Activated T-cell treated with anti-CD3 and anti-CD28 coated beads for 48 hours (primary cell): ENCODE results near the gene BAZ1B.
"Not testable (repeated sequence)": the region's sequence is repeated elsewhere in the genome, so short reads cannot be mapped to it uniquely, and the experiment has no call there.

Source experiments
- DNase-seq: peaks from one replicate; pipeline ENCODE4 v3.0.0-alpha.2; 2020; ENCODE audit warnings: low read depth

Gene BAZ1B

DNA sequence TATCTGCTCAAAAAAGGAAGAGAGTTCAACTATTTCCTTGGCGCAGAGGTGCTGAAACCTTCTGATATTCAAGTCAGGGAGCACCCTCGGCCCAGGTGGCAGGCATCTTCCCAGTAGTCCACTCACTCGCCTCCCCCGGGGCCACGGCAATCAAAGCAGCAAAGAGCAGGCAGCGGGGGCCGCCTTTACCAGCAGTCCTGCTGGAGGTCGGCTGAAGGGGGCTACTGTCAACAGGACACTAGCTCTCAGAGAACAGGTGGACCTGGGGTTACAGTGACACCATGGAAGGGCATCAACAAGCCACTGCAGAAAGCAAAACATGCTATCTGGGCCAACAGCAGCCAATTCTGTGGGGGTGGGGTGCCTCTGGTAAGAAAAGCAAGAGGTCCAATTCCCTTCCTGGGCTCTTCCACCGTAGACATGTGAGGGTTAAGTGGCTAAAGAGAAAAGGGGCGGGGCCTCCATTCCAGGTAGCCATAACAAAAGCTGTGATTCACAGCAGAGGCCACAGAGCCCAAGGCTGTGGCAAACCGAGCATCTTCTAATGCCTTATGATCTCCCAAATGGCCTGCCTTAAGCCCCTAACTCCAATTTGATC is 79.1 kb downstream of the BAZ1B start:
- no peak for DNase-seq

DNA sequence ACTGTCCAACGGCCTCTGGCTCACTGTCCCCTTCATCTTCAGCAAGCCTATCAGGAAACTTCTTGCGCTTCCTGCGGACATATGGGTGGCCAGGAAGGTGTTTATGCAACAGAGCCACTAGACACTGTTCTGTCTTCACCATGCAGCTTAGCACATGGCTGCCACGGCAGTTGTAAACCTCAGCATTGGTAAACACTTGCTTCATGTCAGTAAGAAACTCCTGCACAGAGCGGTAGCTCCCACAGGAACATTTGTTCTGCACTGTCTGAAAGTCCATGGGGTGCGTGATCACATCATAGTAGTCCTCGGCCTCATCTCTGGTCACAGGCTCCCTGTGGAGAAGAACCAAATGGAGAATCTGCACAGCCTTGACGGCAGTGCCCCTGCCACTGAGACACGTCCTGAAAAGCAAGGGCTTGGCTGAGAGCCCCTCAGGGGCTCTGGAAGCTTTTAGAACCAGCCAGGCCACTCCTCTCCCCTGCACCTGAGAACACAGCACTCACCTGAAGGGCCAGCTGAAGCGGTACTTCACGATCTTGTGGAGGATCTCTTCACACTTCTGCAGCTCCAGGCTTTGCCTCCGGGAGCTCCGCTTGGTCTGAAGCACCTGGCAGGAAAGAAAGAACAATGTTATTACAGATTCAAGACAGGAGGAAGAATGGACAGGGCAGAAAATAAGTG is 79.7 kb downstream of the BAZ1B start:
- no peak for DNase-seq

DNA sequence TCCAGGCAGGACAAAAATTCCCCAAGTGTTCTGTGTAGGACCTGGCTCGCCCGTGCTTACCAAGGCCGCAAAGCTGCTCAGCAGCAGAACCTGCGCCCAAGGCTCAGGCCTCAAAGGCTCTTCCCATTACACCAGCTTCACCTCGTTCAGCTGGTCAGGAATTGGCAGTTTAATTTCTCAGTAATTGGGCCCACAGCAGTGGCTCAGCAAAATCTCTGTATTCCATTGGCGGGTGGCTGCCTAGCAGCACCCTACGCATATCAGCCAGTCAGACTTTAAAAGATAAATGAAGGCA is 82.7 kb downstream of the BAZ1B start:
- no peak for DNase-seq

DNA sequence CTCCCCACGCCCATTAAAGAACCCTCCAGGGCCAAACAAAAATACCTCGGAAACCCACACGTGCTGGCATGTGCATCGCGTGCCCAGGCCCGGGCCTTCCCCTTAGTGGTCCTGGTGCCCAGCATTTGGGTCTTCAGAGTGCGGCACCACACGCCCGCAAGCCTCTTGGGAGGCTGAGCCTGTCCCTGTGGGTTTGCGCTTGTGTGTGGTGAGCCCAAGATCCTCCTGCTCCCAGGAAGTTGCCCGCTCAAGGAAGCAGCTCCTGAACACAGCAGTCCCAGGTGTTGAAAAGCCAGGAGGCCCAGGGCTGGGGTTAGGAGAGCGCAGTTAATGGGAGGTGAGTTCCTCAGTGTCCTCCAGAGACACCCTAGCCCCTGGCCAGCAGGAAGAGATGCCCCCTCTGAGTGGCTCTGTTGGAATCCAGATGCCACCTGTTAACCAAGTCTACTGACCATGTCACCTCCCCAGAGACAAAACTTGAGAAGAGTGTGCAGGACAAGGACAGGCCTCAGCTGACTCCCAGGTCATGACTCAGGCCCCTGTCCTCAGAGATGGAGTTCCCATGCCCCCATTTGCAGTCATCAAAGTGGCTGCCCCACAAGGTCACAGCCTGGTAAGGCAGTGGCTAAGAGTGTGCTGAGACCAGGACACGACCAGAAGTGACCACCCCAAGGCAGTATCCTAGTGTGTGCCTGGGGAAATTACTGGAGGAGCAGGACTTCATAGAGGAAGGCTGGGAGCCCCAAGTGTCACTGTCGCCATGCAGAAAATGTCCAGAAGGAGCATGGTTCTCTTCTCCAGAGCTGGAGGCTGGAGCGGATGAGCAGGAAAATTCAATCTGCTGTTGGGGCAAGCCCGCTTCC is 83.3 kb downstream of the BAZ1B start:
- no peak for DNase-seq

DNA sequence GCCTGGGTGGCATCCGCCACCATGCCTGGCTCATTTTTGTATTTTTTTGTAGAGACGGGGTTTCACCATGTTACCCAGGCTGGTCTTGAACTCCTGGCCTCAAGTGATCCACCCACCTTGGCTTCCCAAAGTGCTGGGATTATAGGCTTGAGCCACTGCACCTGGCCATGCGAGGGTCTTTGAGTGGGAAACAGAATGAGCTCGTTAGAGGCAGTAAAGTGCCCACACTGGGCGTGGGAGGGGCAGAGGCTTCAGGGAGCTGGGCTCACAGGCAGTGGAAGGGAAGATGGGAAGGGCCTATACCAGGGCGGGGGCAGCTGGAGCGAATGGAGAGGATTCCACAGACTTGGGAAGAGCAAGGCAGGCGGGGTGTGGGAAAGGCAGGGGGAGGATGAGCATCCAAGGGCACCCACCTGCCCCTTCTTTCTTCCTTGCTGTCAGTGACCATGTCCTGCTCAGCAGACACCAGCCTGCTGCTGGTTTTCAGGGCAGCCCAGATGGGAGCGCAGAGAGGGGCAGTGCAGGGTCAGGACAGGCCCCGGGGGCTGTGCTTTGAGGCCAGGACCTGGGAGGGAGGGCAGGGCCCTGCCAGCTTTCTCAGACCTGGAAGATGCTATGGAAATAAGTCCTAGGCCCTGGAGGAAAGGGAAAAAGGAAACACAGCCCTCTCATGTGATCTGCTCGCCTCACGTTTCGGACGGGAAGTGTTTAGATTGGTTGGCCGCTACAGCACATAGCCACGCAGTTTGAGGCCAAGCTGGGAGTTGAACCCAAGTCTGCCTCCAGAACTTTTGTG is 84.3 kb downstream of the BAZ1B start:
- DNase-seq: no peak

DNA sequence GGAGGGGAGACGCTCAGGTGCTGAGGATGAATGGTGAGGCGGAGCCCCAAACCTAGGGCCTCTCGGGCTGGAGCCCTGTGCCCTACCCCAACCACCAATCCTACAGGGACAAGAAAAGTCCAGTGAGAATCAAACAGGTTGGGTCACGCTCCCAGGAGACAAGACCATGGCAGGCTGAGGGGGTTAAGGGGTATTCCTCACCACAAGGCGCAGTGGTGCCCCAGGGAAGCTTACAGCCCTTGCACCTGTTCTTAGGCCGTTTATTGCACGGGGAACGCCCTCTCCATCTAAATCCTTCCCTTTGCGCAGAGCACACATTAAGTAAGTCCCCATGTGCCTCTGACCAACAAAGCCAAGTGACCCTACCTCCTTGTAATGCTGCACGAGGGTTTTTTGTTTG is 85.0 kb downstream of the BAZ1B start:
- DNase-seq: no peak

DNA sequence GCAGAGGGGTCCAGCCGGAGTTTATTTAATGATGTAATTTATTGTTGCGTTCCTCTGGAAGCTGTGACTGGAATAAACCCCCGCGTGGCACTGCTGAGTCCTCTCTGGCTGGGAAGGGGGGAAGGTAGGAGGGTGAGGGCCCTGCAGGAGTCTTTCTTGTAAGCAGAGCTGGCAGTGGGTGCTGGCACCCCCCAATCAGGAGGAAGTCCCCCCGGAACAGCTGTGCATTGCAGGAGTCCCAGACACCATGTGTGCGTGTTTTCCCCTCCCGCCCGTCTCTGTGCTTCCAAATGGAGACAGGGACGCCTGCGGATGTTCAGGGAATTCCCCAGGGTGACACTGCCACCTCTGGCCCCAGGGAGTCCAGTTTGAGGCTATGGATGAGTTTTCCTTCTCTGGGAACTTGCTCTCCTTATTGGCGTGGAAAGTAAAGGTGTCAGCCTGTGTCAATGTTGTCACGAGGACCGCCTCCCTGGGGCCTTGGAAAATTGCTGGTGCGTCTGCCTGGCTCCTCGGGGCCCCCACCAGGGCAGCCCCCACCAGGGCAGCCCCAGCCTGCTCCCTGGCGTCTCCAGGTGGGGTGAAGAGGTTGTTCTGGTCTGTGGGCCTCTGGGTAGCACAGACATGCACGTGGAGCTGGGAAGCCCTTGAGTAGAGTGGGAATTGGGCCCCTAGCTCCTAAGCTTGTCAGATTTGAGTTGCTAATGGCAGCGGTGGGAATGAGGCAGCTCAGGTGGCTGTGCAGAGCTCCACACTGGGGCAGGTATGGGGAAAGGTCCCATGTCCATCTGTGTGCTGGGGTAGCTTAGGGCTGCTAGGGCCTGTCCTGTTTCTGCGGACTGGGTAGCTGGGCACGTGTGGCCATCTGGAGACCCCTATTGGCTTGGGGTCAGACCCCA is 85.8 kb downstream of the BAZ1B start:
- no peak for DNase-seq

DNA sequence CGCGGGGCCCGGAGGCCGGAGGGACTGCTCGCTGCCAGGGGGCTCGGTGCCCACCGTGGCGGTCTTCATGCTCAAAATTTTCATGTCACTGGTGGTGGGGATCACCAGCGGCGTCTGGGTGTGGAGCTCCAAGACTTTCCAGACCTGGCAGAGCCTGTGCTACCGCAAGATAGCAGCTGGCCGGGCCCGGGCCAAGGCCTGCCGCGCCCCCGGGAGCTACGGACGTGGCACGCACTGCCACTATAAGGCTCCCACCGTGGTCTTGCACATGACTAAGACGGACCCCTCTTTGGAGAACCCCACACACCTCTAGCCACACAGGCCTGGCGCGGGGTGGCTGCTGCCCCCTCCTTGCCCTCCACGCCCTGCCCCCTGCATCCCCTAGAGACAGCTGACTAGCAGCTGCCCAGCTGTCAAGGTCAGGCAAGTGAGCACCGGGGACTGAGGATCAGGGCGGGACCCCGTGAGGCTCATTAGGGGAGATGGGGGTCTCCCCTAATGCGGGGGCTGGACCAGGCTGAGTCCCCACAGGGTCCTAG is 86.6 kb downstream of the BAZ1B start:
- DNase-seq: no peak

DNA sequence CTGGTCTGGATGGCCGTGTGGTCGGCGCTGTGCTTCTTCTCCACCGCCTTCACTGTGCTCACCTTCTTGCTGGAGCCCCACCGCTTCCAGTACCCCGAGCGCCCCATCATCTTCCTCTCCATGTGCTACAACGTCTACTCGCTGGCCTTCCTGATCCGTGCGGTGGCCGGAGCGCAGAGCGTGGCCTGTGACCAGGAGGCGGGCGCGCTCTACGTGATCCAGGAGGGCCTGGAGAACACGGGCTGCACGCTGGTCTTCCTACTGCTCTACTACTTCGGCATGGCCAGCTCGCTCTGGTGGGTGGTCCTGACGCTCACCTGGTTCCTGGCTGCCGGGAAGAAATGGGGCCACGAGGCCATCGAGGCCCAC is 87.4 kb downstream of the BAZ1B start:
- no peak for DNase-seq

DNA sequence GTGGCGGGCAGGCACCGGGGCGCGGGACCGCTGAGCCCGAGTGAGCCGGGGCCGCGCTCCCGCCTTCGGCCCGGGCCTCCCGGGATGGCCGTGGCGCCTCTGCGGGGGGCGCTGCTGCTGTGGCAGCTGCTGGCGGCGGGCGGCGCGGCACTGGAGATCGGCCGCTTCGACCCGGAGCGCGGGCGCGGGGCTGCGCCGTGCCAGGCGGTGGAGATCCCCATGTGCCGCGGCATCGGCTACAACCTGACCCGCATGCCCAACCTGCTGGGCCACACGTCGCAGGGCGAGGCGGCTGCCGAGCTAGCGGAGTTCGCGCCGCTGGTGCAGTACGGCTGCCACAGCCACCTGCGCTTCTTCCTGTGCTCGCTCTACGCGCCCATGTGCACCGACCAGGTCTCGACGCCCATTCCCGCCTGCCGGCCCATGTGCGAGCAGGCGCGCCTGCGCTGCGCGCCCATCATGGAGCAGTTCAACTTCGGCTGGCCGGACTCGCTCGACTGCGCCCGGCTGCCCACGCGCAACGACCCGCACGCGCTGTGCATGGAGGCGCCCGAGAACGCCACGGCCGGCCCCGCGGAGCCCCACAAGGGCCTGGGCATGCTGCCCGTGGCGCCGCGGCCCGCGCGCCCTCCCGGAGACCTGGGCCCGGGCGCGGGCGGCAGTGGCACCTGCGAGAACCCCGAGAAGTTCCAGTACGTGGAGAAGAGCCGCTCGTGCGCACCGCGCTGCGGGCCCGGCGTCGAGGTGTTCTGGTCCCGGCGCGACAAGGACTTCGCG is 88.0 kb downstream of the BAZ1B start:
- DNase-seq: no peak

DNA sequence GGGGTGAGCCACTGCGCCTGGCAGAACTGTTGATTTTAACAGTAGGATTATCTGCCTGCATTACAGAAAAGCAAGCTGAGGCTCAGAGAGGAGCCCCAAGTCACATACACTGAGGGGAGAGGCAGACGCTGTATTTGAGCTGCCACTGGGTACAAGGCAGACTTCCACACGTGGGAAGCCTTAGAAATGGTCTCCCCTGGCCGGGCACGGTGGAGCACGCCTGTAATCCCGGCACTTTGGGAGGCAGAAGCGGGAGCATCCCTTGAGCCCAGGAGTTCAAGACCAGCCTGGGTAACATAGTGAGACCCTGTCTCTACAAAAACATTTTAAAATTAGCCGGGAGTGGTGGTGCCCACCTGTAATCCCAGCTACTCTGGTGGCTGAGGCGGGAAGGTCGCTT is 89.4 kb downstream of the BAZ1B start:
- DNase-seq: no peak

DNA sequence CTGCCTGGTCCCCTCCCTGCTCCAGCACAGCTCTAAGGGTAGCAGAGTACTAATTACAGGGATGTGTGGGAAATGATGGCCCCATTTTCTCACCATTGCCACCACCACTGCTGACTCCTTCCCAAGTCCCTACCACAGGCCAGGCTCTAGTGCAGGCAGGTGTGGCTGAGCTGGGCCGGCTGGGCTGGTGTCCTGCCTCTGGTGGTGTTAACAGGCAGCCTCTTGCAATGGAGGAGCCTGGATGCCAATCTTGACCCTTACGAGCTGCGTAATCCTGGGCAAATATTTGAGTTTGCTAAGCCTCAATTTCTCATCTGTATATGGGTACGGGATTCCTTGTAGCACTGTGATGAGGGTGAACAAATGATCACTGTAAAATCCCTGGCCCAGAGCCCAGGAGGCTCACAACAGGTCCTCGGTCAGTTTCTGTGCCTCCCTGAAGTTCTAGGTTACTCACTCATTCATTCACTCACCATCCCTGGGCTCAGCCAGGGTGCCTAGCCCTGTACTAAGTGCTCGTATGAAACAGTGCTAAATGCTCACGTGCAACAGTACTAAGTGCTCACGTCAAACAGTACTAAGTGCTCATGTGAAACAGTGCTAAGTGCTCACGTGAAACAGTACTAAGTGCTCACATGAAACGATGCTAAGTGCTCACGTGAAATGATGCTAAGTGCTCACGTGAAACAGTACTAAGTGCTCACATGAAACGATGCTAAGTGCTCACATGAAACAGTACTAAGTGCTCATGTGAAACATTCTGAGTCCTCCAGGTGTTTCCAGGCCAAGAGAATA is 90.9 kb downstream of the BAZ1B start:
- no peak for DNase-seq

DNA sequence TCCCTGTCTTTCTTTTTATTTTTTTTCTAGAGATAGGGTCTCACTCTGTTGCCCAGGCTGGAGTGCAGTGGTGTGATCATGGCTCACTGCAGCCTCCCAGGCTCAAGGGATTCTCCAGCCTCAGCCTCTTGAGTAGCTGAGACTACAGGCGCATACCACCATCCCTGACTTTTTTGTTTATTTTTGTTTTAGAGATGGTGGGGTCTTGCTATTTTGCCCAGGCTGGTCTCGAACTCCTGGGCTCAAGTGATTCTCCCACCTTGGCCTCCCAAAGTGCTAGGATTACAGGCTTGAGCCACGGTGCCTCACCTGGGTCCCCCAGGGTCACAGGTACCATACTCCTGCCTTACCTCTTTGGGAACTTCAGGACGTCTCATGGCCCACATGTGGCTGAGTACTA is 91.6 kb downstream of the BAZ1B start:
- not testable (repeated sequence) for DNase-seq

DNA sequence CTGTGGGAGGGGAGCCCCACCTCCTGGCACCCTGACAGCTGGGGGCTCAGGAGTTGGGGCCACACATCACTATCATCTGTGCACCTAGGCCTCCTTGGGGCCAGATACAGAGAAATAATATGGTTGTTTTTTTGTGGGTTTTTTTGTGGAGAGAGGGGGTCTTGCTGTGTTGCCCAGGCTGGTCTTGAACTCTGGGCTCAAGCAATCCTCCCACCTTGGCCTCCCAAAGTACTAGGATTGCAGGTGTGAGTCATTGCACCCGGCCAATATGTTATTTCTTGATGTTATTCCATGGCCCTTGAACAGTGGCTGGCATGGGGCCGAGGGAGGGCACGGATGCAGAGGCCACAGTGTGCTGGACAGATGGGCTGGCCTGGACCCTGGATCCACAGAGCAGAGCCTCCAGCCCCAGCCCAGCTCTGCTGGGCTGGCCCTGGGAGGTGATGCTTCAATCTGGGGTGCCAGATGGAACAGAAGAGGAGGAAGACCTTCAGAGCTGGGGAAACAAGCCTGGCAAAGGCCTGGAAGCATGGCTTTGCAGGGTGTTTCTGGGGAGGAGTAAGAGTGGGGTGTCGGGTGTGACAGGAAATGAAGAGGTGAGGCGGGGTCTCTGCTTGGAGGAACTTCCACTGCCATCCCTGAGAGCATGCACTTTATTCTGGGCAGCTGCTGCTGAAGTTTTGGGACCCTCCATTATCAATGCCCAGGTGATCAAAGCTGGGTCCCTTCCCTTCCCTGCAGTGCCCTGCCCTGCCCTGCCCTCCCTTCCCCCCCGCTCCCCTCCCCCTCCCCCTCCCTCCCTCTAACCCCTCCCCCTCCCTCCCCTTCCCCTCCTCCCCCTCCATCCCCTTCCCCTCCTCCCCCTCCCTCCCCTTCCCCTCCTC is 92.2 kb downstream of the BAZ1B start:
- no peak for DNase-seq

DNA sequence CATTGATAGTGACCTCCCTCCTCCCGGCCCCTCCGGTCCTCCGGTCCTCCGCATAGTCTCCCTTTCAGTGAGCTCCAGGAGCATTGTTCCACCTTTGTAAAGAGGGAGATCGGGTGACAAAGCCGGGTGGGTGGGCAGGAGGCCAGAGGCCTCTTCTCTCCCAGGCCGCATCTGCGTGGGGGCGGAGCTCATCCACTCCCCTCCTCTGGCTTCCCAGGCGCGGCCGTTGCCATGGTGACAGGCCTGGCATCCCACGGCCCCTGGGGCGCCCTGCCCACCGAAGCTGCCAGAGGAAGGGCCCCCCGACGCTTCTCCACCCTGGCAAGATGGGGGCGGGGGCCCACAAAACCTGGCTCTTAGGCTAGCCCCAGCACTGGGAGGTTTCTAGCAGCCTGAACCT is 92.9 kb downstream of the BAZ1B start:
- DNase-seq: no peak

DNA sequence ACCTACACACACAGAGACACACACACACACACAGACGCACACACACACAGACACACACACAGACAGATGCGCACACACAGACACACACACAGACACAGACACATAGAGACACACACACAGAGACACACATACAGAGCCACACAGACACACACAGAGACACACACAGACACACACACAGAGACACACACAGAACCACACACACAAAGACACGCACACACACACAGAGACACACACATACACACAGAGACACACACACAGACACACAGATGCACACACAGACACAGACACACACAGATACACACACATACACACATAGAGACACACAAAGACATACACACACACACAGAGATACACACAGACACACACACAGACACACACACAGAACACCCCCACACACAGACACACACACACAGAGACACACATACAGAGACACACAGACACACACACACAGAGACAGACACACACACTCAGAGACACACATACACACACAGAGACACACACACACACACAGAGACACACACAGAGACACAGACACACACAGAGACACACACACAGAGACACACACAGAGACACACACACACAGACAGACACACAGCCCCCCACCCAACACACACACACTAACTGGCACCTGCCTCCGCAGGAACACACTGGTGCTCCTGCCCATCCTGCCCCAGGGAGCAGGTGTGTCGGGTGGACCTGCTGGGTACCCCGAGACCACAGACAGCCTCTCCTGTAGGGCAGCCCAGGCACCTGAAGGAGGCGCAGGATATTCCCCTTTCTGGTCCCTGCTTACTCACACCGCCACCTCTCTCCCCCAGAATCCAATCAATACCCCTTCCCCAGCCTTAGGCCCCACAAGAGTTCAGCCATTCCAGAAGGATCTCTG is 93.9 kb downstream of the BAZ1B start:
- no peak for DNase-seq

DNA sequence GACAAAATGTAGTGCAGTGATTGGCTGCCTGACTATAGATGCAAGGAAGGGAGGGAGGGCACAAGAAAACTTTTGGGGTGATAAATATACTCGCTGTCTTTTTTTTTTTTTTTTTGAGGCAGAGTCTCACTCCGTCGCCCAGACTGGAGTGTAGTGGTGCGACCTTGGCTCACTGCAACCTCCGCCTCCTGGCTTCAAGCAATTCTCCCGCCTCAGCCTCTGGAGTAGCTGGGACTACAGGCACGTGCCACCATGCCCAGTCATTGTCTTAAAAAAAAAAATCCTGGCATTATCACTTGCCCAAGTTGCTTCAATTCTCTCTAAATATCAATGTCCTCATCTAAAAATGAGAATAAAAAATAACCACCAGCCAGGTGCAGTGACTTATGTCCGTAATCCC is 96.1 kb downstream of the BAZ1B start:
- no peak for DNase-seq
